ENCODE measurements around the gene RHOF.
A peak's percentile ranks its signal among the peaks of the same experiment; 100 is the strongest.
"Not testable (repeated sequence)": the region's sequence is repeated elsewhere in the genome, so short reads cannot be mapped to it uniquely, and the experiment has no call there.

Gene RHOF

DNA sequence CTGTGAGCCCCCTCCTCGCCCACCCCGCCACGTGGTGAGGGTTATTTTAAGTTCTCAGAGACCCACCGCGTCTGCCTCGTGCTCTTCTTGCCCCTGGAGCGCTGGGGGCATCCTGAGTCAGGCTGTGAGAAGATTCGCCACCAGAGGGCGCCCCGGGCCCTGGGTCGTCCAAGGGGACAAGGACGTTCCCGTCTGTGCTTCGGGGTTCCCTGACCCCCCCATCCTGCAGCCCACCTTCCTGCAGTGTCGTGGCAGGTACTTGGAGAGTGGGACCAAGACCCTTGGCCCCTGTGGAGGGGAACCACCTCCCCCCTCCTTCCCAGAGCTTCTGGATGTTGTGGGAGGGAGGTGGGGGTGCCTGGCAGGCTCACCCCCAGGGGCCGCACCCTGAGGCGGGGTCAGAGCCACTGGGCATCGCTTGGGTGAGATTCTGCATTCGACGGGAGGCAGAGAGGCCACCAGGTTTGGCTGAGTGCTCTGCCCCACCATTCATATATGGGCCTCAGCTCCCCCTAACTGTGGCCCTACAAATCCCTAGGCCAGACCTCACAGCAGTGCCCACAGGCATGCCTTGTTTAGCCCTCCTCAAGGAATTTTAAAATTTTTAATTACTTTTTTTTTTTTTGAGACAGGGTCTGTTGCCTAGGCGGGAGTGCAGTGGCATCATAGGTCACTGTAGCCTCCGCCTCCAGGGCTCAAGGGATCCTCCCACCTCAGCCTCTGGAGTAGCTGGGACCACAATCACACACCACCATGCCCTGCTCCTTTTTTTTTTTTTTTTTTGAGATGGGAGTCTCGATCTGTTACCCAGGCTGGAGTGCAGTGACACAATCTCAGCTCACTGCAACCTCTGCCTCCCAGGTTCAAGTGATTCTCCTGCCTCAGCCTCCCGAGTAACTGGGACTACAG lies 17.0 kb downstream of the RHOF start:
- peak; percentile 87 for FAIRE-seq
- peak; percentile 87 for DNase-seq (ENCODE audit: insufficient read length, low spot score)

- DNase-seq (ENCODE audit: insufficient read length, low spot score) = no peak
- no peak for FAIRE-seq
Measured at GRCh38 chr12:121775501-121775900, 18.0 kb downstream of the RHOF start.

- FAIRE-seq (no peak), DNase-seq (ENCODE audit: insufficient read length, low spot score) (no peak)
Measured at GRCh38 chr12:121774968-121775474, 18.5 kb downstream of the RHOF start.

GRCh38 chr12:121773011-121773777 lies 20.3 kb downstream of the RHOF start:
- FAIRE-seq = peak; percentile 98
- DNase-seq (ENCODE audit: insufficient read length, low spot score) = peak; percentile 96

DNA sequence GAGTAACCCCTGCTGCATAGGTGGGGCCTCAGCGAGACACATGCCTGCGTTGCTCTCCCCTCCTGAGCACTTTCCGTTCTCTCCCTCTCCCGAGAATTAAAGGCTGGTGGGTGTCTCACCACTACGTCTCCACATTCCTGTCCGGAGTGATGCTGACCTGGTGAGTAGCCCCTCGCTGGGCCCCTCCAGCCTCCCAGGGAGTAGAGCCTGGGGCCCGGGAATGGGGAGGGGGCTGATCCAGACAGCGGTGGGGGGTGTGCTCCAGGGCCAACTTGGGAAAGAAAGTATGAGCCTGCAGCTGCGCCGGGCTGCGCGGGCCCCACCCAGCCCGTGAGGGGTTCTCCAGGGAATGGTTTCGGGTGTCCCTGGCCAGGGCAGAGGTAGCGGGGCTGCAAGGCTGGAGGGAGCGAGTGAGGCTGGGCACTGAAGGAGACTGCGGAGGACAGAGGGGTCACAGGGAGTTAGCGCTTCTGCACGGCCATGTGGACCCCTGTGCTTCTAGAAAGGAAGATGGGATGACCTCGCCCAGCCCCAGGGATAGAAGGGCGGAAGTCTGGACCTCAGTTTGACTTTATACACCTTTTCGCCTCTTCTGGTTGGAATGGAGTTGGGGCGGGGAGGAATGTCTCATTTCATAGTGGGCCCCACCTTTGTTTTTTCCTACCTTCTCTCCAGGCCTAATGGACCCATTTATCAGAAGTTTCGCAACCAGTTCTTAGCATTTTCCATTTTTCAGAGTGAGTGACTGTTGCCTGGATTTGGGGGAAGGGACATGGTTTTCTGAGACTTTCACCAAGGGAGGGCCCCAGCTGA lies 22.5 kb downstream of the RHOF start:
- no peak for DNase-seq (ENCODE audit: insufficient read length, low spot score)
- FAIRE-seq = no peak

GRCh38 chr12:121770388-121770787 lies 23.1 kb downstream of the RHOF start:
- no peak for FAIRE-seq

GRCh38 chr12:121769831-121770301 lies 23.6 kb downstream of the RHOF start:
- no peak for FAIRE-seq
- no peak for DNase-seq (ENCODE audit: insufficient read length, low spot score)

More at GRCh38 chr12:121770388-121770787, 23.1 kb downstream of the RHOF start:
- DNase-seq (ENCODE audit: insufficient read length, low spot score) = no peak

- FAIRE-seq (no peak), DNase-seq (ENCODE audit: insufficient read length, low spot score) (no peak)
Measured at GRCh38 chr12:121769297-121769830, 24.1 kb downstream of the RHOF start.

DNA sequence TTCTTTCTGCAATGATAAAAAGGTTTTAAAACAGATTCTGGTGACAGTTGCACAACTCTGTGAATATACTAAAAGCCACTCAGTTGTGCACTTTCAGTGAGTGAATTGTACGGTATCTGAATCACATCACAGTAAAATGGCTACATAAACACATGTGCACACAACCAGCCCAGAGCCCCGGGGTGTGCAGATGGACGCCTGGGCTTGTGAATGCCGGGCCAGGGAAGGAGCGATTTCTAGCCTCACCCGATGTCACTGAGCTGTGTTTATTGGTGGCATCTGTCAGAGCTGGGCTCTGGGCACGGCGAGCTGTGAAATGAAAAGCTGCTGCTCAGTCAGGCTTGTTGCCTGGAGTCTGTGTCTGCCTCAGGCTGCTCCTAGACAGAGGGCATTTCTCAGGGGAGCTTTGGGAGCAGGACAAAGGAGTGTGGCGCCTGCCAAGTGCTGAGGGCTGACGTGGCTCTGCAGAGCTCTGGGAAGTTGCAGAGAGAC lies 25.9 kb downstream of the RHOF start:
- DNase-seq (ENCODE audit: insufficient read length, low spot score) = no peak
- no peak for FAIRE-seq

DNA sequence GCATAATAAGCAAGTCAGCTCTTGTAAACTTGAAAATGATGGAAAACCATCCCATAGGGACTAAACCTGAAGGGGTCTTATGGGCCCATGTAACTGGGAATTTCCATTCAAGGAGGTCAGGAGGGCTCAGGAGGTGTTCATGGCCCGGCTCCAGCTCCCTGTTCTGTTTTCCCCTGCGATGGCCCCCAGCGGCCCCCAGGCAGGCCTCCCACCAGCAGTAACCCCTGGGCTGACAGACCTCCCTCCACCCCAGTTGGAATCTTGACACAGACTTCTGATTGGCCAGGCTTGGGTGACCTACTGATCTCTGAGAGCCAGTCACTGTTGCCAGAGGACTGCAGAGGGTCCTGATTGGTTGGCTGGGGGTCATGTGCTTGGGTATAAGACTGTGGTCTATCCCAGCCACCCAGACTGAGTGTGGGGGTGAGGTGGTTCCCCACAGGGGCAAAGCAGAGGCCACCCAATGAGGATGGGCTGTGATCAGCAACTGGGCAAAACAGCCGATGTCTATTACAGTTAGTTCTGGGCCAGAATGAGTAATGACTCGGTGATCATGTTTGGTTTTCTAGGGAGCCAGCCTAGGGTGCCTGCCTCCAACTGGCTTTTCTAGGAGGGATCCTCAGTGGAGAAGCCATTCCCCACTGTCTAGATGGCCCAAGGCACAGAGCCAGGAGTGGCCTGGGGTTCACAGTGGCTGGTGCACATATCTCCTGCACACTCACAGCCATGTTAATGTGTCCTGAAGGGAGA lies 27.0 kb downstream of the RHOF start:
- DNase-seq (ENCODE audit: insufficient read length, low spot score) = no peak
- FAIRE-seq = no peak

GRCh38 chr12:121765573-121765972 lies 27.9 kb downstream of the RHOF start:
- no peak for DNase-seq (ENCODE audit: insufficient read length, low spot score)
- no peak for FAIRE-seq

DNA sequence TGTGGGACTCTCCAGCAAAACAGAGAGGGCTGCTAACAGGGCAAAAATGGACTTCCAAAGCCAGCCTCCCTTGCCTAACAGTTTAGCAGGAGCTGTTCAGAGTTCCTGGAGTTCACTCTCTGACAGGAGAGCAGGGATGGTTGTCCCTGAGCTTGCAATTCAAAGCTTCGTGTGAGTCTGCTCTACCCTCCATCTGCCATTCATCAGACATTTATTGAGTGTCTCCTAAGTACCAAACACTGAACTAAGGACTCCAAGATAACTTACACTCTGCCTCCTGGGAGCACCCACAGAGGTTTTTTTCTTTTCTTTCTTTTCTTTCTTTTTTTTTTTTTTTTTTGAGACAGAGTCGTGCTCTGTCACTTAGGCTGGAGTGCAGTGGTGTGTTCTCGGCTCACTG lies 28.7 kb downstream of the RHOF start:
- DNase-seq (ENCODE audit: insufficient read length, low spot score) = no peak
- FAIRE-seq = no peak

DNA sequence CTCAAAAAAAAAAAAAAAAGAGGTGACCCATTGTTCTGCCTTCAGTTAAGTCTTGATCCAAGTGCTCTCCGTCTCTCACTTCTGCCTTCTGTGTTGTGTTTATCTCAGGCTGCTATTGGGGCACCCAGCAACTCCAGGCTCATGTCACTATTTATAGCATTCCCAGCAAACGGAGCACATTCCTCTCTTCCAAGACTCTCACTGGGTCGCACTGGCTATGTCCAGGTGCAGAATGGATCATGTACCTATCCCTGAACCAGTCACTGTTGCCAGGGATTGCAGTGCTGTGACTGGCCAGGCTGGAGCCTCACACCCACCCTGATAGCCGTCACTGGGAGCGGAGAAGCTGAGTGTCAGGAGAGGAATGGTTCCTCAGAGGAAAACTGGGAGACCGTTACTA lies 31.2 kb downstream of the RHOF start:
- DNase-seq (ENCODE audit: insufficient read length, low spot score) = no peak
- FAIRE-seq = no peak

- not testable (repeated sequence) for DNase-seq (ENCODE audit: insufficient read length, low spot score); FAIRE-seq
Measured at GRCh38 chr12:121758536-121758935, 35.0 kb downstream of the RHOF start.

DNA sequence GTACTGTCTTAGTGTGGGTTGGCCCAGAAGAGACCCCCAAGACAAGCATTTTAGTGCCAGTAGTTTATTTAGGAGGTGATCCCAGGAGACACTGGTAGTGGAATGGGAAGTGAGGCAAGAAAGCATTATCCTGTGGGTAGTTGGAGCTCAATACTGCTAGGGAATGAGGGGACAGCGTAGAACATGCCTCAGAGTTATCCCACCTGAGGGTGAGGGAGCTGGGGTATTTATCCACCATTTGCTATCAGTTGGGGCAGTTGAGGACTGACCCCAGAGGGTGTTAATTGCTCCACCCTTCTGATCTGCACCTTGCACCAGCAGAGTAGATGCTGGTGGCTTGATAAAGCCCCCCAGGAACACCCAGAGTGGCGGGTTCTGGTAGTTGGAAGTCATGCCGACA lies 37.9 kb downstream of the RHOF start:
- DNase-seq (ENCODE audit: insufficient read length, low spot score) (no peak), FAIRE-seq (no peak)

DNA sequence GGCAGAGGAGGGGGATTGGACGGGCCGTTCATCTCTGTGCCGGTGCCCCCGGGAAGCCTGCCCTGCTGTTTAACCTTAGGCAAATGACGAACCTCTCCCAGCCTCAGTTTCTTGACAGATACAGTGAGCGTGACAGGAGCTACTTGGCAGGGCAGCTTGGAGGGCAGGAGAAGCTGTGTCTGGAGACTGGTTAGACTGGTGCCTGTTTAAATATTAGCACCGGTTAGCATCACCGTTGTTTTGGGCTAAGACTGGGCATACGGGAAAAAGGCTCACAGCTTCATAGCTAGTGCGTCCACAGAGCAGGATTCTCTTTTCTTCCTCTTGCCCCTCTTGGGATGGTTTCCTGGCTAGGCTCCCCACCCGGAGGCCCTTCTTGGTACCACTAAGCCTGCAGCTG lies 38.7 kb downstream of the RHOF start:
- DNase-seq (ENCODE audit: insufficient read length, low spot score) (no peak), FAIRE-seq (no peak)

DNA sequence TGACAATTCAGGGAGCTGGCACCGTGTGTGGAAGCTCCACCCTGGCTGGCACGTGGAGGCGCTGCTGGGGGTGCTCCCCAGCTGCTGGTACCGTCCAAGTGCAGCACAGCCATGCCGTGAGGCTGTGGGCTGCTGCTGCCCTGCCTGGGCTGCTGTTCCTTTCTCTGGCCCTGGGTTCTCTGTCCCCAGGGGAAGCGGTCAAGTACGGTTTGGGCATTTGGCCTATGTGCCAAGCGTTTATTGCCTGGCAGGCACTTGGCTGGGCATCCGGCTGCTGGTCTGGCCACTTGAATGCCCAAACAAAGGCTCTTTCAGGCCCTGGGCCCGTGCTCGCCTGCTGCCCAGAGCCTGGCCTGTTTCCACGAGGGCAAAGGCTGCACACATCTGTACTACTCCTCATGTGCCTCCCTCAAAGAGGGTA lies 39.6 kb downstream of the RHOF start:
- DNase-seq (ENCODE audit: insufficient read length, low spot score) (no peak), FAIRE-seq (no peak)

DNA sequence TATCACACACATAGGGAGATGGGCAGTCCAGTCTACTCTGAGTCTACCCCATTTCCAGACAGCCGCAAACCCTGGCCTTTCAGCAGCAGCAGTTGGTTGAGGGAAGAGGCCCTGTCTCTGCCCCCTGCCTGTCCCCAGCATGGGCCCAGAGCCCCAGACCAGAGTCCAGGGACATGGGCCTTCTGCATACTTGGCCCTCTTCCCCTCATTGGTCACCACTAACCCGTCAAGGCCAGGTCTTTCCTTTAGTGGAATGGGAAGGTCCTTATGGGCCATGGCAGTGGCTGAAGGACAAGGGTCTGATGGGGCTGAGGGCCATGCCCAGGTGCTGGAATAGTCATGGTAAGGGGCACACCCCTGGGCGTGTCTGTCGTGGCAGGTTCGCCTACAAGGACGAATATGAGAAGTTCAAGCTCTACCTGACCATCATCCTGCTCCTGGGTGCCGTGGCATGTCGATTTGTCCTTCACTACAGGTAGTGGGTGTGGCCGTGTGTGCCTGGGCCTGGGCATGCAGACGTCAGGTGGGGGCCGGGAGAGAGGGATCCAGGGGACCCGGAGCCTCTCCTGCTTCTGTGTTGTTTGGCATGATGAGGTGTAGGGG lies 41.6 kb downstream of the RHOF start:
- FAIRE-seq = no peak

DNA sequence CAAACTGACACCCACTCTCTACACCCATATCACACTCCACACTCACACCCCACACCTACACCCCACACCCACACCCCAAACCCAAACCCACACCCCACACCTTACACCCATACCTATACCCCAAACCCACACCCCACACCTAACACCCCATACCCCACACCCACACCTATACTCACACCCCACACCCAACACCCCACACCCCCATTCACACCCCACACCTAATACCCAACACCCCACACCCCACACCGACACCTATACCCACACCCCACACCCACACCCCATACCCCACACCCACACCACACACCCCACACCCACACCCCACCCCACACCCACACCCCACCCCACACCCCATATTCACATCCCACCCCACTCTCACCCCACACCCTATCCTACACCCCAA lies 42.5 kb downstream of the RHOF start:
- FAIRE-seq = no peak
- DNase-seq (ENCODE audit: insufficient read length, low spot score) = no peak

More for the DNA sequence above, 41.6 kb downstream of the RHOF start:
- no peak for DNase-seq (ENCODE audit: insufficient read length, low spot score)
